IPS-20b (cell line): ENCODE data around the gene ANKS6.
A peak's percentile ranks its signal among the peaks of the same experiment; 100 is the strongest.

ENCODE experiments used
- H3K27ac ChIP-seq: one replicate; pipeline ENCODE4 v1.5.1; 2013; ENCODE audit warnings: low read length
- H3K27me3 ChIP-seq: 2 replicates; pipeline ENCODE4 v1.6.1; 2013; ENCODE audit warnings: mild to moderate bottlenecking, low read length, inconsistent platforms; ENCODE audit not compliant: insufficient read depth
- H3K36me3 ChIP-seq: 2 replicates; pipeline ENCODE4 v1.6.1; 2013; ENCODE audit warnings: low read depth, mild to moderate bottlenecking, inconsistent platforms, low read length, moderate library complexity; ENCODE audit not compliant: insufficient read depth
- H3K4me1 ChIP-seq: 2 replicates; pipeline ENCODE4 v1.6.1; 2013; ENCODE audit warnings: mild to moderate bottlenecking, control low read depth, inconsistent platforms, low read length, moderate library complexity; ENCODE audit not compliant: insufficient read depth
- H3K4me3 ChIP-seq: 2 replicates; pipeline ENCODE4 v1.5.1; 2013; ENCODE audit warnings: mild to moderate bottlenecking, low read length, inconsistent platforms
- H3K9ac ChIP-seq: 2 replicates; pipeline ENCODE4 v1.6.1; 2013; ENCODE audit warnings: low read depth, mild to moderate bottlenecking, inconsistent platforms, low read length, moderate library complexity
- H3K9me3 ChIP-seq: 2 replicates; pipeline ENCODE4 v1.6.1; 2013; ENCODE audit warnings: mild to moderate bottlenecking, low read depth, low read length, inconsistent platforms; ENCODE audit not compliant: insufficient read depth

The ANKS6 gene

GRCh38 chr9:98810102-98810842 lies 13.9 kb upstream of the ANKS6 start:
- H3K27ac ChIP-seq, result no peak overlapping the region

DNA sequence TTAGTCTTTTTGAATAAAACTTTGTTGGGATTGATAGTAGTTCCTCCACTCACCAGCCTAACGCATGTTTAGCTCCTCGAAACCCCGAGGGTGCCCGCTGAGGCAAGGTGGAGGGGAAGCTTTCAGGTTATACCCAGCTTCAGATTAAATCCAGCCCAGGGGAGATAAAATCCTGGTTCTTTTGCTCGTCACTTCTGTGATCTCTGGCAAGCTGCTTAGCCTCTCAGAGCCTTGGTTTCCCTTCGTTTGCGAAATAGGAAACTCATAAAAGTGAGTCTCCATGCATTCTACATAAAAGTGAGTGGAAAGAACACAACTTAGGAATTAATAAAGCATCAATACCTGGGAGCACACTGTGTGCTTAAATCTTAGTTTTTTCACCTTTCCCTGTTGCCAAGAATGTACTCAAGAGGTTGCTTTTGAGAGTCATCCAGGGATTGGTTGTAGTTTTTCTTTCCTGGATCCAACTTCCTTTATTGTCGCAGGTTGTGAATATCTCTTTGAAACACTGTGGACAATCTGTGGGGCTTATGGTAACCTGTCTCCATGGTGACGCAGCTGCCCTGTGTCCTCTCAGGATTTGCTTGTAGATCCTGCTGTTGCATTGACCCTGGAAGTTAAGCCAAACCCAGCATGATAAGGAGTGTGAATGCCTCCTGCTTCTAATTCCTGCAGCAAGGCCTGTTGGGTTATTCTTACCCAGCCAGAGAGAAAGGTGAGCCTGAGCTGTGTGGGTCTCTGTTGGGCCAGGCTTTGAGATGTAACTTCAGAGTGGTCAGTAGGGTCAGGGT lies 13.2 kb upstream of the ANKS6 start:
- Histone ChIP-seq H3K9ac (no peak overlapping the region), H3K27ac (no peak overlapping the region)

More at GRCh38 chr9:98810102-98810842, 13.9 kb upstream of the ANKS6 start:
- H3K27me3 ChIP-seq, result peaks cover 35% of the 10 kb centered on the region
- peaks cover 19% of the 10 kb centered on the region; the same call in 1 of the 2 replicates for H3K4me1 ChIP-seq
- no peaks in the 10 kb centered on the region for H3K9me3 ChIP-seq
- H3K36me3 ChIP-seq, result no peaks in the 10 kb centered on the region
- H3K4me3 ChIP-seq, result no peak overlapping the region
- H3K9ac ChIP-seq, result no peak overlapping the region

GRCh38 chr9:98808875-98809274 lies 12.5 kb upstream of the ANKS6 start:
- no peaks in the 10 kb centered on the region for H3K9me3 ChIP-seq
- H3K4me3 ChIP-seq, result peak overlapping the region; percentile 73
- H3K27me3 ChIP-seq, result peaks cover 37% of the 10 kb centered on the region
- no peak overlapping the region for H3K27ac ChIP-seq
- H3K4me1 ChIP-seq, result peaks cover 19% of the 10 kb centered on the region; the same call in 1 of the 2 replicates
- H3K9ac ChIP-seq, result no peak overlapping the region
- H3K36me3 ChIP-seq, result no peaks in the 10 kb centered on the region

More for the DNA sequence above, 13.2 kb upstream of the ANKS6 start:
- Histone ChIP-seq H3K27me3 (peaks cover 37% of the 10 kb centered on the region), H3K4me3 (peak overlapping the region; percentile 73), H3K4me1 (peaks cover 19% of the 10 kb centered on the region; the same call in 1 of the 2 replicates), H3K36me3 (no peaks in the 10 kb centered on the region), H3K9me3 (no peaks in the 10 kb centered on the region)

DNA sequence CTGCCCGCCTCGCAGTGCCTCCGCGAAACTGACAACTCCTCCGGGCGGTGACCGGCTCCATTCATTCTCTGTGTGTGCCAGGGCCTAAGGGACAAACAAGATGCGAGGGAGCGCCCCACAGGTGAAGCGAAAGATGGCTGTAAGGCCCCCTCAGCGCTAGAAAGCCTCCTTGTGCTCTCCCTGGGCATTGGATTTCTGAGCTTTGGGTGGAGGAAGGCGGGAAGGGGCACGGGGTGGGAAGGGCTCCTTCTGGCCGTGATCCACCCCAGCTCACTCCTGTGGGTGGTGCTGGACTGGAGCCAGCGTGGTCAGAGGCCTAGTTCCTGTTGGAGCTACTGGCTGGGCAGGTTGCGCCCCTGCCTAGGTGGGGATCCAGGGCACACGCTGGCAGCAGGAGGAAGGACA lies 12.1 kb upstream of the ANKS6 start:
- Histone ChIP-seq H3K36me3 (no peaks in the 10 kb centered on the region), H3K4me1 (peaks cover 19% of the 10 kb centered on the region; the same call in 1 of the 2 replicates), H3K9me3 (no peaks in the 10 kb centered on the region), H3K9ac (no peak overlapping the region; the same call in 1 of the 2 replicates), H3K27ac (no peak overlapping the region), H3K4me3 (peak overlapping the region; percentile 73), H3K27me3 (peaks cover 37% of the 10 kb centered on the region)

DNA sequence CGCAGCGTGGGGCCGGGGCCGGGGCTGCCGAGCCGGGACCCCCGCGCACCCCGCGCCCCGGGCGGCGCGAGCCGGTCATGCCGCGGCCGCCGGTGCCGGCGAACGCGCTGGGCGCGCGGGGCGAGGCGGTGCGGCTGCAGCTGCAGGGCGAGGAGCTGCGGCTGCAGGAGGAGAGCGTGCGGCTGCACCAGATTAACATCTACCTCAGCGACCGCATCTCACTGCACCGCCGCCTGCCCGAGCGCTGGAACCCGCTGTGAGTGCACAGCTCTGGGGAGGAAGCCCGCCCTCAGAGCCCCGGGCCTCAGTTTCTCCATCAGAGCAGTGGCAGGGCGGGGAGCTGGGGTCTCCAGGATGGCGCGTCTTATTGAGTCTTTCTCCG lies 11.4 kb upstream of the ANKS6 start:
- peak overlapping the region; percentile 73 for H3K4me3 ChIP-seq
- peak overlapping the region; percentile 52; the same call in 1 of the 2 replicates for H3K9ac ChIP-seq
- H3K27me3 ChIP-seq, result peaks cover 37% of the 10 kb centered on the region
- no peaks in the 10 kb centered on the region for H3K9me3 ChIP-seq
- H3K27ac ChIP-seq, result no peak overlapping the region
- peaks cover 19% of the 10 kb centered on the region; the same call in 1 of the 2 replicates for H3K4me1 ChIP-seq
- H3K36me3 ChIP-seq, result no peaks in the 10 kb centered on the region

DNA sequence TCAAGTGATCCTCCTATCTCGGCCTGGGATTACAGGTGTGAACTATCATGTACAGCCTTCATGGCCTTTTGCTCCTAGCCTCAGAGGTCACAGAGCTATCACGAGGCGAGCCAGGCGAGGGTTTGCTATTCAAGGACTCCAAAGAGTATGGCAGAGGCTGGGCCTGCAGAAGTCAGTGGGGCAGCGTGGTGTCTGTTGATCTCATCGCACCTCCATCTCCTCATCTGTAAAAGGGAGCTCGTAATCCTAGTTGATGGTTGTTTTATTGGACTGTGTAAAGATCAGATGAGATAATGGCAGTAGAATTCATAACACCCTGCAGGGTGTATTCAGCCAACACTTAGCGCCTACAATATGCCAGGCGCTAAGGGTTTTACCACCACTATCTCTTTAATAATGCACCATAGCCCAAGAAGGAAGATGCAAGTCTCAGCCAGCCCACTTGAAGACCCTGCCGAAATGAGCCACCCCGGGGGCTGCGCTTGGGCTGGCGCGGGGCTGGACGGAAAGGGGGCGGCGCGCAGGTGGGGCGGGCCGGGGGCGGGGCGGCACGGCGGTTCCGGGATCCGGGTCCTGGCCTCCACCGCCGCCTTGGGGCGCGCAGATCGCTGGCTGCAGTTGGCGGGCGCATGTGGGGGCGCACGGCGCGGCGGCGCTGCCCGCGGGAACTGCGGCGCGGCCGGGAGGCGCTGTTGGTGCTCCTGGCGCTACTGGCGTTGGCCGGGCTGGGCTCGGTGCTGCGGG lies 10.9 kb upstream of the ANKS6 start, which contains the start of gene GALNT12:
Gene GALNT12 (plus strand): TSS at position 601 of the 744 bp plus-strand sequence. CDS start 29 bp downstream, at position 630.
- Histone ChIP-seq H3K27me3 (peaks cover 37% of the 10 kb centered on the region), H3K27ac (no peak within 1 kb of the TSS), H3K36me3 (no peaks in the 10 kb centered on the region), H3K4me3 (peak within 1 kb of the TSS; percentile 75), H3K9ac (peak within 1 kb of the TSS; percentile 52; the same call in 1 of the 2 replicates), H3K4me1 (peaks cover 19% of the 10 kb centered on the region; the same call in 1 of the 2 replicates), H3K9me3 (no peaks in the 10 kb centered on the region)

GRCh38 chr9:98806394-98807035 lies 10.2 kb upstream of the ANKS6 start:
- peak overlapping the region; percentile 75; the same call in 1 of the 2 replicates for H3K4me3 ChIP-seq
- H3K27ac ChIP-seq, result no peak overlapping the region
- no peak overlapping the region for H3K9ac ChIP-seq
- peaks cover 23% of the 10 kb centered on the region; the same call in 1 of the 2 replicates for H3K4me1 ChIP-seq
- no peaks in the 10 kb centered on the region for H3K9me3 ChIP-seq
- peaks cover 37% of the 10 kb centered on the region for H3K27me3 ChIP-seq
- H3K36me3 ChIP-seq, result no peaks in the 10 kb centered on the region

- peaks cover 23% of the 10 kb centered on the region; the same call in 1 of the 2 replicates for H3K4me1 ChIP-seq
- no peak overlapping the region for H3K9ac ChIP-seq
- no peaks in the 10 kb centered on the region for H3K9me3 ChIP-seq
- no peak overlapping the region for H3K4me3 ChIP-seq
- H3K36me3 ChIP-seq, result no peaks in the 10 kb centered on the region
- peaks cover 37% of the 10 kb centered on the region for H3K27me3 ChIP-seq
- H3K27ac ChIP-seq, result no peak overlapping the region
Observed at GRCh38 chr9:98805506-98806272, 9.3 kb upstream of the ANKS6 start.

DNA sequence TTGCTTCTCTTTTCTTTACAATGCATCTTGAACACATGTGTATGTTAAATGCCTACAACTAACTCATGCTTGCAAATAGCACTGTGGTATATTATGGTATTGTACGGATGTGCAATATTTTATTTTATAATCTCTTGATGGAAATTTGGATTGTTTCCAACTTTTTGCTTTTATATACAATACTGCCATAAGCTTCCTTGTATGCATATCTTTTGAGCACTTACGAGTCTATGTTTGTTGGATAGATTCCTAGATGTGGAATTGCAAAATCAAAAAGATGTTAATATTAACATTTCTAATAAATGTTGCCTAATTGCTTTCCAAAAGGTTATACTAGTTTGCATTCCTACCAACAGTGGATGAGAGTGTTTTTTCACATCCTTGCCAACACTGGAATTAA lies 7.7 kb upstream of the ANKS6 start:
- Histone ChIP-seq H3K9me3 (no peaks in the 10 kb centered on the region), H3K4me1 (peaks cover 16% of the 10 kb centered on the region; the same call in 1 of the 2 replicates), H3K4me3 (no peak overlapping the region), H3K36me3 (no peaks in the 10 kb centered on the region), H3K27me3 (peaks cover 34% of the 10 kb centered on the region), H3K27ac (no peak overlapping the region), H3K9ac (no peak overlapping the region)

DNA sequence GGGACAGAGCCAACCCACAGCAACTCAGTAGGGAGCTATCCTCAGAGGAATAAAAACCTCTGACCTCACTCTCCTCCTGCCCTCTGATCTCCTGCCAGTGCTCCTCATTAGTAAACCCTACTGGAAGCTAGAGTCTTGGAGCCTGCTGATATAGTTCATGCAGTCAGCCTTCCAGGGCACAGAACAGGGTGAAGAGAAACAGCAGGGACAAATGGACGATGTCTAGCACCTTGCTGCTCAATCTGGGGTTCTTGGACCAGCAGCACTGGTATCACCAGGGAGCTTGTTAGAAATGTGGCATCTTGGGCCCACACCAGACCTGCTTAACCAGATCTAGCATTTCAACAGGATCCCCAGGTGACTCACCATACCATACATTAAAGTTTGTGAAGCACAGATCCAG lies 5.6 kb upstream of the ANKS6 start:
- Histone ChIP-seq H3K36me3 (no peaks in the 10 kb centered on the region), H3K9ac (no peak overlapping the region), H3K27me3 (peaks cover 27% of the 10 kb centered on the region), H3K9me3 (no peaks in the 10 kb centered on the region), H3K27ac (no peak overlapping the region), H3K4me3 (no peak overlapping the region), H3K4me1 (peaks cover 10% of the 10 kb centered on the region; the same call in 1 of the 2 replicates)
